ENCODE results near the gene SSNA1. TPM values are rescaled to one million over a fixed set of nuclear protein-coding genes. Genes with fewer than 3 reads are reported as not detected.

Gene SSNA1
- total RNA-seq, 1 donor, result 58.7 TPM

DNA sequence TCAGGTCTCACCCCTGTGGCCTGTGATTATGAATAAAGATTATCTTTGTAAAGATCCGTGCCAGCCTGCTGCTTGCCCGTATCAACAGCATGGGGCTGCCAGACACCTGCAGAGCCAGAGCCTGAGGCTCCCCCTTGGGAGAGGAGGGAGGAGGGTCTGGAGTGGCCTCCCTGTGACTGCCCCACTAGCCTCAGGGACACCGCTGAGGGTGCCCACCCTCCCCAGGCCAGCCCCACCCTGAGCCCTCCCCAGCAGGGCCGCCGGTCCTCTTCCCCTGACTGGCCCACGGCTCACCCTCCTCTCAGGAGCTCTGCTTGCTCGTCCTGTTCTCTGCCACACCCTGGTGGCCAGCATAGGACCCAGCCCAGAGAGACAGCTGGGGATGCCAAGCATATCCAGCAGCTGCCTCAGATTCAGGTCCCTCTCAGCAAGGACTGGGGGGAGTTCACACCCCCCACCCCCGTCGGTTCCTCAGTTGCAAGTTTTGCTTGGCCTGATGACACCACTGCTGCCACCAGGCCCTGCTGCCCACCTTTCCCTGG, 1.9 kb downstream of the SSNA1 start:
- DNase-seq (ENCODE audit: low read depth), result no peak
- no peak overlapping the region for H3K4me3 ChIP-seq (ENCODE audit: low read depth, low read length)
- TF ChIP-seq, protein P1, sequence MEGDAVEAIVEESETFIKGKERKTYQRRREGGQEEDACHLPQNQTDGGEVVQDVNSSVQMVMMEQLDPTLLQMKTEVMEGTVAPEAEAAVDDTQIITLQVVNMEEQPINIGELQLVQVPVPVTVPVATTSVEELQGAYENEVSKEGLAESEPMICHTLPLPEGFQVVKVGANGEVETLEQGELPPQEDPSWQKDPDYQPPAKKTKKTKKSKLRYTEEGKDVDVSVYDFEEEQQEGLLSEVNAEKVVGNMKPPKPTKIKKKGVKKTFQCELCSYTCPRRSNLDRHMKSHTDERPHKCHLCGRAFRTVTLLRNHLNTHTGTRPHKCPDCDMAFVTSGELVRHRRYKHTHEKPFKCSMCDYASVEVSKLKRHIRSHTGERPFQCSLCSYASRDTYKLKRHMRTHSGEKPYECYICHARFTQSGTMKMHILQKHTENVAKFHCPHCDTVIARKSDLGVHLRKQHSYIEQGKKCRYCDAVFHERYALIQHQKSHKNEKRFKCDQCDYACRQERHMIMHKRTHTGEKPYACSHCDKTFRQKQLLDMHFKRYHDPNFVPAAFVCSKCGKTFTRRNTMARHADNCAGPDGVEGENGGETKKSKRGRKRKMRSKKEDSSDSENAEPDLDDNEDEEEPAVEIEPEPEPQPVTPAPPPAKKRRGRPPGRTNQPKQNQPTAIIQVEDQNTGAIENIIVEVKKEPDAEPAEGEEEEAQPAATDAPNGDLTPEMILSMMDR (IDR thresholded peaks at IDR 0.05; ENCODE audit: insufficient read depth, low read depth, low read length), result no peak

DNA sequence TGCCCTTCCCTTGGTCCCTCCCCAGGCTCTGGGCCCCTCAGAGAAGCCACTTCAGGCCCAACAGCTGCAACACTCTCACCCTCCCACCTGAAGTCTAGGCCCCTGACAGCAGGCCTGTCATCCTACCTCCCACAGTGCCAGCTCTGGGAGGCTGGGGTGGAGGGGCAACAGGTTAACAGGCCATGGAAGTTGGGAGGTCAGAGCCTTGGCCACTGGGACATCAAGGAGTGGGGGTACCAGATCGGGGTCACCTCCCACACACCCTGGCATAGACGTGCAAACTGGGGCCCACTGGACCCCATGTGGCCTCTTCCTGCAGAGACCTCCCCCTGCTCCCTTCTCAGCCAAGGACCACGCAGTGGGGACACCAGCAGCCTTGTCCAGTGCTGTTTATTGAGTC, 2.8 kb downstream of the SSNA1 start:
- DNase-seq (ENCODE audit: low read depth), result no peak
- TF ChIP-seq, protein P1 (IDR thresholded peaks at IDR 0.05; ENCODE audit: insufficient read depth, low read depth, low read length), result no peak
- H3K4me3 ChIP-seq (ENCODE audit: low read depth, low read length), result no peak overlapping the region

DNA sequence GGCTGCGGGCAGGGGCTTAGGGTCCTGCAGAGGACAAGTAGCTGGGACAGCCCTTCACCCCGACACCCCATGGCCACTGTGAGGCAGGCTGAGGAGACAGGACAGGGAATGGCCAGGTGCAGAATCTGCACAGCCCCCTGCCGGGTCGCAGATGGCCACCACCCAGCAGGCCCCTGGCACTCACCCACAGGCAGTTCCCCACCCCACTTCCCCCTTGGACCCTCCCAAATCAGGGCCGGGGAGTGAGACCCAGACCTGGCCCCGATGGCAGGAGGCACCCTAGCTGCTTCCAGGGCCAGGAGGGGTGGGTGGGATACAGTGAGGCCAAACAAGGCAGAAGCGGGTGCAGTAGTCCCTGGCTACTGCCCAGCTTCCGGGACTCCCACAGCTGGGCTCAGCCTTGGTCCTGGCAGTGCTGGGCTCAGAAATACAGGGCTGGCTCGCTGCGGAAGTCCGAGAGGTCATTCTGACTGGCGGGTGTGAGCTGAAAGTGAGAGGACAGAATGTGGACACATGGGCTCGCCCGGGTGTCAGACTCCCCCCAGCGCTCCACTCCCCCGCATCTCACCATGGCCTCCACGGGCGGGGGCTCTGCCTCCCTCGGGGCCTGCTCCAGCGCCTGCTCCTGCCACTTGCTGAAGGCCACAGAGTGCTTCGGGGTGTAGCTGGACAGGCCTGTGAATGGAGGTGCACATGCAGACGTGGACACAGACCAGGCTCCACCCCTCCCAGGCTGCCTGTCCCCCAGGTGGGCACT, 3.4 kb downstream of the SSNA1 start:
- no peak overlapping the region for H3K4me3 ChIP-seq (ENCODE audit: low read depth, low read length)
- DNase-seq (ENCODE audit: low read depth), result no peak
- TF ChIP-seq, protein P1 (IDR thresholded peaks at IDR 0.05; ENCODE audit: insufficient read depth, low read depth, low read length), result no peak

DNA sequence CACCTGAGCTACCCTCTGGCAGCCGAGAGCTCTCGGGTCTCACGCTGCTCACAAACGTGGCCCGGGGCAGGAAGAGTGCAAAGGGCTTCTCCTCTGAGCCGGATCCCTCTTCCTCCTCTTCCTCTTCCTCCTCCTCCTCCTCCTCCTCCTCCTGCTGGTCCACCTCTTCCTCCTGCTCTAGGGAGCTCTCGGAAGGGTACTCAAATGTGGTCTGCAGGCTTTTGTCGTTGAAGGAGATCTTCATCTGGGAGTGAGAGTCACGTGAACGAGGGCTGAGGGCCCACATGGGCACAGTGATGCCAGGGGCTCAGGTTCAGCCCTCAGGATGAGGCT, 3.9 kb downstream of the SSNA1 start:
- TF ChIP-seq, protein P1 (IDR thresholded peaks at IDR 0.05; ENCODE audit: insufficient read depth, low read depth, low read length), result no peak
- no peak overlapping the region for H3K4me3 ChIP-seq (ENCODE audit: low read depth, low read length)
- DNase-seq (ENCODE audit: low read depth), result no peak

DNA sequence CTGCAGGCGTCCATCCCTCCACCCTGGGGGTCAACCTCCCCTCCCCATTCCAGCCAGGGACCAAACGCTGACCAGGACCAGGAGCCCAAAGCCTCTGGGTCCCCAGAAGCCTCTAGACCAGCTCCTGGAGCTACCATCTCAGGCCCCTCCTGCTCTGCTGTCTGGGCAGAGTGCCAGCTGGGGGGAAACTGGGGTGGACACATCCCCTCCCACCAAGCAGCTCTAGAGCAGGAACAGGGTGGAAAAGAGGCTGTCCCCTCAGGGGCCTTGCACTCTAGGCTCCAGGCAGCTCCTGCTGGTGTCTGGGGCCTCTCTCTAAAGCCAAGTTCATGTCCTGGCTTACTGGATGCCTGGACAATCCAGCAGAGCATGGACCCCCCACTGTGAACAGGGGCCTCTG, 4.4 kb downstream of the SSNA1 start:
- no peak for DNase-seq (ENCODE audit: low read depth)
- H3K4me3 ChIP-seq (ENCODE audit: low read depth, low read length), result no peak overlapping the region
- TF ChIP-seq, protein P1 (IDR thresholded peaks at IDR 0.05; ENCODE audit: insufficient read depth, low read depth, low read length), result no peak

DNA sequence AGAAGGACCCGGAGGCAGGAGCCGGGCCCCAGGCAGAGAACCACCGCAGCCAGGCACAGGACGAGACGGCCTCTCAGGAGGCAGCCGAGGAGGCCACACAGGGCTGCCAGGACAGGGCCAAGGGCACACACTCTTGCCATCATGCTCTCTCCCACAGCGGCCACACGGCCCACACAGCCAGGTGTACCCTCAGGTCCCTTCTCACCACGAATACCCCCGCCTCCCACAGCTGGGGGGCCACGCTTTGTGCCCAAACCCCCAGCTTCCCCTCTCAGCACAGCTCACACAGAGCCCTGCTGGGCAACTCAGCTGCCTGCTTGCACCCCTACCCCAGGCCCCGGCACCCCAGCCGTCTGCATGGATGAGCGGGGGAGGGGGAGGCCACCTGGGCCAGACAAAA, 5.3 kb downstream of the SSNA1 start:
- no peak overlapping the region for H3K4me3 ChIP-seq (ENCODE audit: low read depth, low read length)
- DNase-seq (ENCODE audit: low read depth), result no peak
- TF ChIP-seq, protein P1 (IDR thresholded peaks at IDR 0.05; ENCODE audit: insufficient read depth, low read depth, low read length), result no peak

DNA sequence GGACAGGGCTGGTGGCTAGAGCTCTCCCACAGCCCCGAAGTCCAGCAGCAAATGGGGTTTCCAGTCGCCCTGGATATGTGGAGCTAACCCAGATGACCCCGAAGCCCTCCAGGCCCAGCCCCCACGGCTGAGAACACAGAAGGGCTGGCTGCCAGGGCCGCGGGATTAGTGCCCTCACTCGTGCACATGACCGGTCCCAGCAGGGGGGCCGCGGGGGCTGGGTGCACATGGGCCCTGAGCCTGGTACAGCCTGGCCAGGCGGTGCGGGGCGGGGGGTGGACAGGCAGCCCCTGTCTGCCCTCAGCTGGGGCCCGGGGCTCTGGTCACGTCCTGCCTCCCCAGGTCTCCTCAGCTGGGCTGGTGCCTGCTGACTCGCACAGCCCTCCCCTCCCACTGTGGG, 5.9 kb downstream of the SSNA1 start:
- DNase-seq (ENCODE audit: low read depth), result no peak
- TF ChIP-seq, protein P1 (IDR thresholded peaks at IDR 0.05; ENCODE audit: insufficient read depth, low read depth, low read length), result no peak
- no peak overlapping the region for H3K4me3 ChIP-seq (ENCODE audit: low read depth, low read length)
